SH-SY5Y (cell line): ENCODE measurements around the gene YIF1B.

Experiments
- GATA2 ChIP-seq: IDR thresholded peaks from 2 replicates; pipeline ENCODE4 v1.6.1; 2011; ENCODE audit warnings: mild to moderate bottlenecking, low read depth, low read length
- GATA3 ChIP-seq: IDR thresholded peaks from 2 replicates; pipeline ENCODE4 v1.6.1; 2011; ENCODE audit warnings: low read depth, mild to moderate bottlenecking, low read length, moderate library complexity

YIF1B gene

DNA sequence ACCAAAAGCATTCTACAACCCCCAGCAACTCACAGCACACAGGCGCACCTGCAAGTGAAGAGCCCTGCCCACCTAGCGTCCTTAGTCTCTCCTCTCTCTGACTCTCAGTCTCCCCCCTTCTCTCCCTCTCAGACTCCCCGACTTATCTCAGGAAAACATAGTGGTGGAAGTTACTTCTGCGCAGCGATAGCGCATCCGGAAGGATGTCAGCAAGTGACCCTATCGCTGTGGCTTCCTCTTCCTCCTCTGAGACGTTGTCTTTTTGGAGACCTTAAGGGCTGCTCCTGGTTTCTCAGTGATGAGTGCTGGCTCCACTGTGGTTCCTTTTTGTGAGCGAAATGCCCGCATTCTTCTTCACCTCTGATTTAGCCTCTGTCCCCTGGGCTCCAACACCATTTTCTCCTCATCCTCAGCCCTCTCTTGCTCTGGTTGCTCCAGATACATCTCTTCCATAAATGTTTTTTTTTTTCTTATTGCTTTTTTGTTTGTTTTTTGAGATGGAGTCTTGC, 1.4 kb upstream of the YIF1B start:
- TF ChIP-seq GATA2 = no peak
- TF ChIP-seq GATA3 = no peak

DNA sequence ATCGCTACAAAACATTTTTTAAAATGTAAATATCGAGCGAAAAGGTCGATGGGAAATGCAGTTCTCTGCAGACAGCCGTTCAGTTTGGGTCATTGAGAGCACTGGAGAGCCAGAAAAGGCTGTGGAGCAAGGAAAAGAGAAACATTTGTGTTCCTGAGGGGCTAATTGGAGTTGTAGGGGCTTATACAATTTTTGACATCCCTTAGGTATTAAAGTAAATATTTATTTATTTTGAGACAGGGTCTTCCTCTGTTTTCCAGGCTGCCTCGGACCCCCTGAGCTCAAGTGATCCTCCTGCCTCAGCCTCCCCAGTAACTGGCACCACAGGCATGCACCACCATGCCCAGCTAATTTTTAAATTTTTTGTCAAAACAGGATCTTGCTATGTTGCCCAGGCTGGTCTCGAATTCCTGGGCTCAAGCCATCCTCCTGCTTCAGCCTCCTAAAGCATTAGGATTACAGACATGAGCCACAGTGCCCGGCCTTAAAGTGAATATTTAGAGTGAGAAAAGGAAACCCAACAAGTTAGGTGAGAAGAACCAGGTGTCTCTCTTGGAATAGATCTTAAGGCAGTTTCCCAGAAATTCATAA, 825 bp upstream of the YIF1B start:
- no peak for TF ChIP-seq GATA2

DNA sequence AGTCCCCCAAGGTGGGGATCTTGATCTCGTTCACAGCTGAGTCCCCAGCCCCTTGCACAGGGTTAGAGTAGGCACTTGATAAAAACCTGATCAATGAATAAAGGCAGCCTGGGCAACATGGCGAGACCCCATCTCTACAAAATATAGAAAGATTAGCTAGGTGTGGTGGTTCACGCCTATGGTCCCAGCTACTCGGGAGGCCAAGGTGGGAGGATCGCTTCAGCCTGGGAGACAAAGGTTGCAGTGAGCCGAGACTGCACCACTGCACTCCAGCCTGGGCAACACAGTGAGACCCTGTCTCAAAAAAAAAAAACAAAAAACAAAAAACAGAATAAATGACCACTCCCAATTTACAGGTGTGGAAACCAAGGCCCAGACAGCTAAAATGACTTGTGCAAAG, 4.8 kb downstream of the YIF1B start:
- TF ChIP-seq GATA3 = no peak
- TF ChIP-seq GATA2 = no peak

DNA sequence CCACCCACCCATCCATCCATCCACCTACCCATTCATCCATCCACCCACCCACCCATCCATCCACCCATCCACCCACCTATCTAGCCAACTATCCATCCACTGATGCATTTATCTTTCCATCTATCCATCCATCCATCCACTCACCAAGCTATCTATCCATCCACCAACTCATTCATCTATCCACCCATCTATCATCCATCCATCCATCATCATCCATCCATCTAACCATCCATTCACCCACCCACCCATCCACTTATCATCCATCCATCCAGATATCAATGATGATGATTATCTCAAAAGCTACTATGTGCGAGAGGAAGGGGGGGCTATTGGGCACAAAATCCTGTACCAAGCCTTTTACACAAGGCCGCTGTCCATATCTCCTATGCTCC, 5.5 kb downstream of the YIF1B start:
- TF ChIP-seq GATA3 = no peak
- TF ChIP-seq GATA2 = no peak

DNA sequence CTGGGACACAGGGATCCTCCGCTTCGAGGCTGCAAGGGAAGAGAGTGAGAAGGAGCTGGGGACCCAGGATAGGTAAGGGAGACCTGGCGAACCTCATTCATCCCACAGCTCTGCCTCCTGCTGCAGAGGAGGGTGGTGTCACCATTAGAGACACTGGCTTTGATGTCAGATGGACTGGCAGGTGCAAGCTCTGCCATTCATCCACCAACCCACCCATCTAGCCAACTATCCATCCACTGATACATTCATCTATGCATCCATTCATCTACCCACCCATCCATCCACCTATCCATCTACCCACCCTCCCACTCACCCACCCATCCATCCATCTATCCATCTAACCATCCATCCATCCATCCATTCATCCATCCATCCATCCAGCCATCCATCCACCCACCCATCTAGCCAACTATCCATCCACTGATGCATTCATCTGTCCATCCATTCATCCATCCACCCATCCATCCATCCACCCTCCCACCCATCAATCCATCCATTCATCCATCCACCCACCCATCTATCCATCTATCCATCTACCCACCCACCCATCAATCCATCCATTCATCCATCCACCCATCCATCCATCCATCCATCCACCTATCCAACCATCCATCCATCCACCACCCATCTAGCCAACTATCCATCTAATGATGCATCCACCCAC, 6.0 kb downstream of the YIF1B start:
- TF ChIP-seq GATA3 (no peak), GATA2 (no peak)

DNA sequence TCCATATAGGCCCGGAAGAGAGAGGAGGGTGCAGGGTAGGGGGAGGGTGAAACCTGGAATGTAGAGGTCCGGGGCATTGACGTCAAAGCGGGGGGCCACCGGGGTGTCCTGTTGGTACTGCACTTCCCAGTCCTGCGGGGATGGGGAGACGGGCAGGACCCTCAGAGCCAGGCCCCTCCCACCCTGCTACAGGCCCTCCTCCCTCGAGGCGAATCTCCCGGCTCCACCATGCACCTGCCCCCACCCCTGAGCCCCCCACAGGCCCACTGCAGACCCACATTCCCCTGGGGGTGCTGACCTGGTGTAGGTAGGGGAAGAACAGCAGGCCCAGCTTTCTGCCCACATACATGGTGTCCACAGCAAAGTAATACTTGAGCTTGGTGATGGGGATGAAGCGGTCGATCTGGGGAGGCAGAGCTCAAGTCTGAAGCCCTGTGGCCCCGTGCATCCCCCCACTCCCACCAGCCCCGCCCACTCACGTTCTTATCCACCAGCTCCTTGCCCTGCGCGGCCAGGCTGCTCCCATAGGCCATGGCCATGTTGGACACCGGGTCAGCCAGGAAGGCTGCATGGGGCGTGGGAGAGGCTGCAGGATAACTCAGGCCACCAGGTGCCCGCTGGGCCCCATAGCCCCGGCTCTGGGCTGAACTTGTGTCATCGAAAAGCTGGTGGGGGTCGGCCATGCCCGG, 6.7 kb downstream of the YIF1B start:
- TF ChIP-seq GATA2 (no peak), GATA3 (no peak)

DNA sequence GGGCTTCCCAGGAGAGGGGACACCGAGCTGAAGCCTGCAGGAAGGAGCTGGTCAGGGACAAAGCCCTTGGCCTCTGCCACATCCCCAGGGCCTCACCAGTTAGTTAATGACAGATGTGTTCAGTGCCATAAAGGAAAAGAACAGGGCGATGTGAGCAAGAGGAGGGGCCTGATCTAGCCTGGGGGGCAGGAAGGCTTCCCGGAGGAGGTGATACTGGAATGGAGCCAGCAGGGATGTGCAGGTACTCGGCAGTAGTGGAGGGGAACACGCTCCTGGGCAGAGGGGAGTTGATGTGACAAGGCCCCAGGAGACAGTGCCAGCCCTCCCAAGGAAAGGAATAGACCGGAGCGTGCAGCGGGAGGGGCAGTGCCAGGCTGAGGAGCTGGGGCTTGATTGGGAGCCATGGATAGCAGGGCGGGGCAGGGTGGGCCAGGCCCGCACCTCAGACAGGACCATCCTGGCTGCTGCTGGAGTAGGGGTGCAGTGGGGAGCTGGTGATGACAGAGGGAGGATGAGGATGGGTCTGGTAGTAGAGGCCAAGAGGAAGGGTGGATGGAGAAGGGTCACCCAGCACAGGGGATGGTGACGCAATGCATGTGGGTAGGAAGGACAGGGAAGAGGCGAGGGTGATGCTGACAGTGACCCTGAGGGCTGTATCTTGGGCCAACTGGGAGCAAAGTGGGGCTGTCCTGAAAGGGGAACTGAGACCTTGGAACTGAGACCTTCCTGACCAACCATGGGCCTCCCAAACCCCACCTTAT, 7.6 kb downstream of the YIF1B start:
- no peak for TF ChIP-seq GATA2
- TF ChIP-seq GATA3 = no peak

DNA sequence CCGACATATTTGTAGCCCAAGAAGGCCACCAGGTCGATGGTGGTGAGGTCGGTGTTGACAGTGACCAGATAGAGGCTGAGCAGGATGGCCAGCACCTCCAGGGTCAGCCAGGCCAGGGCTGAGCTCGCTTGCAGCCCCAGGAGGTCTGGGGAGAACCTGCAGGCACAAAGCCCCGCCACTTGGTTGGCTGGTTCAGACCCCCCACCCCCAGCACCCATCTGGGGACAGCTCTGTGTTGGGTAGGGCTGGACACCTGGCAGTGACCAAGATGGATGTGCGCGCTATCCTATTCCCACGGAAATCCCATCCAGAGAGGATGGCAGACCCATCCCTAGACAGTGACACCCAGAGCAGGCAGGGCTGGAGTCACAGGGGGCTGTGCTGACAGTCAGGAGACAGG, 8.2 kb downstream of the YIF1B start:
- TF ChIP-seq GATA3 (no peak), GATA2 (no peak)

DNA sequence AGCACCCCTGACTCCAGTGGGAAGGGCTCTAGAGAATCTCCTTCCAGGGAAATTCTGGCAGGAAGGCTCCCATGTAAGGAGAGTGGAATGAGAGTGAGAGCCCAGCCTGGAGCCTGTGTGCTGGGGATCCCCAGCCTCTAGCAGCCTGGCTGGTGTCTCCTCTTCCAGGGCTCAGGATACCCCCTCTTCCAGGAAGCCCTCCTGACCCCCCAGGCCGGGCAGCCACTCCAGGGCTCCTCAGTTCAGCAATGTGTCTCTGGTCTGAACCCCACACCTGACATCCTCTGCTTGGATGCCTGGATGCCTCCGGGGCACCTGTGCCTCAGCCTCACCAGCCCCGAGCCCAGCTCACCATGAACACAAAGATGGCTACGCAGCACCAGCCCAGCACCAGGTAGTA, 8.7 kb downstream of the YIF1B start:
- TF ChIP-seq GATA3 (no peak), GATA2 (no peak)

DNA sequence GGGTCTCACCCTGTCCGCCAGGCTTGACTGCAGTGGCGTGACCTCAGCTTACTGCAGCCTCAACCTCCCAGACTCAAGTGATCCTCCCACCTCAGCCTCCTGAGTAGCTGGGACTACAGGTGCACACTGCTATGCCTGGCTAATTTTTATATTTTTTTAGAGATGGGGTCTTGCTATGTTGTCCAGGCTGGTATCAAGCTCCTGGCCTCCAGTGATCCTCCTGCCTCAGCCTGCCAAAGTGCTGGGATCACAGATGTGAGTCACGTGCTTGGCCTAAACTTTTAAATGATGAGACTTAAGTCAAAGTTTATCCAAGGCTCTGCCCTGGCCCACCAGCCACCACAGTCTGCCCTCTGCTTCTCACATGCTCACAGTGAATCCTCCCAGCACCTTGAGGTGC, 9.5 kb downstream of the YIF1B start:
- TF ChIP-seq GATA3 = no peak
- TF ChIP-seq GATA2 = no peak

DNA sequence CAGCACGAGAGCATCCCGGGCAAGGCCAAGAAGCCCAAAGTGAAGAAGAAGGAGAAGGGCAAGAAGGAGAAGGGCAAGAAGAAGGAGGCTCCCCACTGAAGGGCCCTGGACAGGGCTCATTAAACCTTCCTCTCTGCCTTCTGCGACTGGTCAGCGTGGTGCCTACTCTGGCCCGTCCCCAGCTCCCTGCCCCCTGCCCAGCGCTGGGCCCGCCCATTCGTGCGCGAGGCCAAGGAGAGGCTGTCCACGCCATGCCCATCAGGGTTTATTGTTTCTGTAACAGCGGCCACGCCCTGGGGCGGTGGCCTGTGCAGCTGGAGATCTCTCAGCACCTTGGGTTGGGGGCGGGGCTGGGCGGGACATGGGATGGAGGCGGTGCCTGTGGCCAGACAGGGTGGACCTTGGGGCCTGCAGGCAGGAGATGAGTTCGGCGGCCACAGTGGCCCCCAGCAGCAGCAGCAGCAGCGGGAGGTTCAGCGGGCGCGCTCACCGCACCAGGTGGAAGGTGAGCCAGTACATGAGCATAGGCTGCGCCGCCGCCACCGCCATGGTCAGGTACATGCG, 10.8 kb downstream of the YIF1B start:
- TF ChIP-seq GATA3 = no peak
- TF ChIP-seq GATA2 = no peak

DNA sequence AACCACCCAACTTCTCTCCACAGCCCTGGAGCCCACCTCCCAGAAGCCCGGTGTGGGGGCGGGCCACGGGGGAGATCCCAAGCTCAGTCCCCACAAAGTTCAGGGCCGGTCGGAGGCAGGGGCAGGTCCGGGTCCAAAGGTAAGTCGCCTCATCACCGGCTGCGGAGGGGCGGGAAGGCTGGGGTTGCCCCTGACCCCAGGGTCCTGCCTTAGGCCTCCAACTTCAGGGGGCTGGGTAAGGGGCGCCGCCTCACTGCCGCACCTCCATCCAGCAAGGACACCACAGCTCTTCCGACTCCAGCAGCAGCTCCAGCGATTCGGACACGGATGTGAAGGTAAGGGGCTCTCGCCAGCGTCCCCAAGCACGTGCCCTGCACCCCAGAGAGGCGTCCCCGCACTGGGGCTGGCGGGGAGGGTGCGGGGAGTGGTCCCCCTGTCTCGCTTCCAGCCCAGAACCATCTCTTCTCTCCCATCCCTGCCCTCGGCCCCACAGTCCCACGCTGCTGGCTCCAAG, 11.3 kb downstream of the YIF1B start:
- TF ChIP-seq GATA2 (no peak), GATA3 (no peak)

DNA sequence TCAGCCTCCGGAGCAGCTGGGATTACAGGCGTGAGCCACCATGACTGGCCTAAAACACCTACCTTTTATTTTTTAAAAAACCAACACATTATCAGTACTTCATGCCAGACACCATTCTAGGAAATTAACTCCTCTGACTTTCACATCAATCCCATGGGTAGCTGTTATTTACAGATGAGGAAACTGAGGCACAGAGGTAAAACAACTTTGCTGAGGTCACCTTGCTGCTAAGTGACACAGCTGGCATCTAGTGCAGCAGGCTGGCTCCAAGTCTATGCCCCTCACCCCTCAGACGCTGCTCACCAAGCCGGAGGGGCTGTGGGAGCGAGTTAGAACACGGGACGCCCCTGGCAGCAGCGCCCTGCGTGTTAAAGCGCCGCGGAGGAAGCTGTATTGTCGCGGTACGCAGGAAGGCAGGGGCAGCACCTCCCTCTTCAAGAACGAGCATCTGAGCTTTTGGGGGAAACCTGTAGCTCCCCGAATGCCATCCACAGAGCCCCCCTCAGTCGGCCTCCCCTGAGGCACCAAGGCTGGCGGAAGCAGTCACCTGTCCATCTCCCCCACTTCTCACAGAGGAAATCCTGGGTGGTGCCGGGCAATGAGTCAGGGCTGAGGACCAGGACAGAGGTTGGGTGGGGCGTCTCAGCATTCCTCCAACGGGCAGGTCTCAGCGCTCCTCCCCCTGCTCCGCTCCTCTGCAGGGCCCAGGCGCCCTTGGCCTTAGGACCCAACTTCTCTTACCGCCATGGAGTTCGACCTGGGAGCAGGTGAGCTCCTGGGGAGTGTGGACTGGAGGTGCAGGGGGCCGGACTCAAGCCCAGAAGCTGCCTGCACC, 12.0 kb downstream of the YIF1B start, which contains the start of gene C19orf33:
Gene C19orf33 (plus strand): TSS at position 735 of the 835 bp plus-strand sequence. CDS start 11 bp downstream, at position 746.
- TF ChIP-seq GATA3 = no peak
- TF ChIP-seq GATA2 = no peak
